Neural progenitor cell (in vitro differentiated cells): Measurements from ENCODE around the gene MYCN. TPM values are rescaled to one million over a fixed set of nuclear protein-coding genes. Genes with fewer than 3 reads are reported as not detected.

Experiments used
- DNase-seq: peaks from one replicate; pipeline ENCODE4 v3.0.0-alpha.2; 2016; ENCODE audit warnings: low spot score
- H2AFZ ChIP-seq: fragments of 200-600 bp; sonication (generic); replicated peaks from 2 replicates; pipeline ENCODE4 v1.6.1; 2016; ENCODE audit warnings: antibody characterized with exemption
- H3F3A ChIP-seq: fragments of 200-600 bp; sonication (generic); 2 replicates; pipeline ENCODE4 v1.6.1; 2016; ENCODE audit warnings: antibody characterized with exemption, low read depth
- H3K27ac ChIP-seq: fragments of 200-600 bp; sonication (generic); 2 replicates; pipeline ENCODE4 v1.5.1; 2016; ENCODE audit warnings: mild to moderate bottlenecking
- H3K27me3 ChIP-seq: fragments of 200-600 bp; sonication (generic); 2 replicates; pipeline ENCODE4 v1.6.1; 2016; ENCODE audit warnings: mild to moderate bottlenecking, moderate library complexity
- H3K36me3 ChIP-seq: fragments of 200-600 bp; sonication (generic); 2 replicates; pipeline ENCODE4 v1.5.1; 2016
- H3K4me1 ChIP-seq: fragments of 200-600 bp; sonication (generic); 2 replicates; pipeline ENCODE4 v1.6.1; 2016; ENCODE audit warnings: mixed run types
- H3K4me2 ChIP-seq: fragments of 200-600 bp; sonication (generic); 2 replicates; pipeline ENCODE4 v1.6.1; 2016
- H3K4me3 ChIP-seq: fragments of 200-600 bp; sonication (generic); 2 replicates; pipeline ENCODE4 v1.5.1; 2016
- H3K79me2 ChIP-seq: fragments of 200-600 bp; sonication (generic); 2 replicates; pipeline ENCODE4 v1.6.1; 2016; ENCODE audit warnings: low read depth
- H3K9ac ChIP-seq: fragments of 200-600 bp; sonication (generic); 2 replicates; pipeline ENCODE4 v1.6.1; 2016
- H3K9me3 ChIP-seq: fragments of 200-600 bp; sonication (generic); 2 replicates; pipeline ENCODE4 v1.5.1; 2016; ENCODE audit warnings: low read depth
- H4K20me1 ChIP-seq: fragments of 200-600 bp; sonication (generic); 2 replicates; pipeline ENCODE4 v1.6.1; 2016; ENCODE audit warnings: low read depth
- H3K27ac Mint-ChIP-seq: 3 replicates; pipeline ENCODE4 v1.8.0; 2021; ENCODE audit warnings: mixed read lengths
- H3K27me3 Mint-ChIP-seq: 2 replicates; pipeline ENCODE4 v1.8.0; 2022; ENCODE audit warnings: low read depth, mild to moderate bottlenecking, inconsistent platforms, moderate library complexity, mixed read lengths; ENCODE audit not compliant: insufficient read depth
- H3K36me3 Mint-ChIP-seq: 3 replicates; pipeline ENCODE4 v1.8.0; 2021; ENCODE audit warnings: mixed read lengths
- H3K4me1 Mint-ChIP-seq: 3 replicates; pipeline ENCODE4 v1.8.0; 2021; ENCODE audit warnings: mixed read lengths
- H3K4me3 Mint-ChIP-seq: 3 replicates; pipeline ENCODE4 v1.8.0; 2021; ENCODE audit warnings: mild to moderate bottlenecking, moderate library complexity, mixed read lengths
- H3K9me3 Mint-ChIP-seq: 3 replicates; pipeline ENCODE4 v1.8.0; 2020; ENCODE audit warnings: mixed read lengths
- EZH2 ChIP-seq: fragments of 200-600 bp; sonication (generic); IDR thresholded peaks from 2 replicates; pipeline ENCODE4 v1.6.1; 2017; ENCODE audit warnings: antibody characterized with exemption, mild to moderate bottlenecking, moderate library complexity
- EZH2phosphoT487 ChIP-seq: fragments of 200-600 bp; sonication (generic); IDR thresholded peaks from 2 replicates; pipeline ENCODE4 v1.6.1; 2017; ENCODE audit warnings: antibody characterized with exemption
- total RNA-seq: library from RNA; depleted of rRNA; stranded (reverse); fragments of >200 nt; gene quantifications from 2 replicates; pipeline ENCODE4 v1.2.3, GENCODE V29; 2015; ENCODE audit warnings: low replicate concordance
- TF ChIP-seq, protein P1 (sequence below): fragments of 200-600 bp; sonication (generic); IDR thresholded peaks from 2 replicates; pipeline ENCODE4 v1.5.1; 2017; ENCODE audit warnings: antibody characterized with exemption, mild to moderate bottlenecking

Gene MYCN
- total RNA-seq, 1 donor from 2014 or later: 24.7 TPM

GRCh38 chr2:15940661-15941480 lies 521 bp downstream of the MYCN start:
- Histone ChIP-seq H3K79me2 (peaks cover 56% of the 10 kb centered on the region), H3F3A (peaks cover 35% of the 10 kb centered on the region), H3K9me3 (no peaks in the 10 kb centered on the region), H3K4me1 (peaks cover 23% of the 10 kb centered on the region), H3K4me3 (peak overlapping the region; percentile 78), H2AFZ (peak overlapping the region; percentile 35), H3K9ac (peak overlapping the region; percentile 28), H3K27ac (peak overlapping the region; percentile 51), H3K27me3 (no peaks in the 10 kb centered on the region), H3K36me3 (no peaks in the 10 kb centered on the region), H4K20me1 (peaks cover 30% of the 10 kb centered on the region), H3K4me2 (peak overlapping the region; percentile 90)
- peaks cover 24% of the 10 kb centered on the region for H3K36me3 Mint-ChIP-seq
- H3K27me3 Mint-ChIP-seq: peaks cover 8% of the 10 kb centered on the region
- peaks cover 4% of the 10 kb centered on the region for H3K9me3 Mint-ChIP-seq
- TF ChIP-seq EZH2phosphoT487: no peak
- no peak for TF ChIP-seq EZH2
- TF ChIP-seq, protein P1, sequence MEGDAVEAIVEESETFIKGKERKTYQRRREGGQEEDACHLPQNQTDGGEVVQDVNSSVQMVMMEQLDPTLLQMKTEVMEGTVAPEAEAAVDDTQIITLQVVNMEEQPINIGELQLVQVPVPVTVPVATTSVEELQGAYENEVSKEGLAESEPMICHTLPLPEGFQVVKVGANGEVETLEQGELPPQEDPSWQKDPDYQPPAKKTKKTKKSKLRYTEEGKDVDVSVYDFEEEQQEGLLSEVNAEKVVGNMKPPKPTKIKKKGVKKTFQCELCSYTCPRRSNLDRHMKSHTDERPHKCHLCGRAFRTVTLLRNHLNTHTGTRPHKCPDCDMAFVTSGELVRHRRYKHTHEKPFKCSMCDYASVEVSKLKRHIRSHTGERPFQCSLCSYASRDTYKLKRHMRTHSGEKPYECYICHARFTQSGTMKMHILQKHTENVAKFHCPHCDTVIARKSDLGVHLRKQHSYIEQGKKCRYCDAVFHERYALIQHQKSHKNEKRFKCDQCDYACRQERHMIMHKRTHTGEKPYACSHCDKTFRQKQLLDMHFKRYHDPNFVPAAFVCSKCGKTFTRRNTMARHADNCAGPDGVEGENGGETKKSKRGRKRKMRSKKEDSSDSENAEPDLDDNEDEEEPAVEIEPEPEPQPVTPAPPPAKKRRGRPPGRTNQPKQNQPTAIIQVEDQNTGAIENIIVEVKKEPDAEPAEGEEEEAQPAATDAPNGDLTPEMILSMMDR: no peak
- H3K4me3 Mint-ChIP-seq: peak overlapping the region; percentile 98
- DNase-seq: peak; percentile 76
- peaks cover 41% of the 10 kb centered on the region for H3K4me1 Mint-ChIP-seq
- peak overlapping the region; percentile 76 for H3K27ac Mint-ChIP-seq

DNA sequence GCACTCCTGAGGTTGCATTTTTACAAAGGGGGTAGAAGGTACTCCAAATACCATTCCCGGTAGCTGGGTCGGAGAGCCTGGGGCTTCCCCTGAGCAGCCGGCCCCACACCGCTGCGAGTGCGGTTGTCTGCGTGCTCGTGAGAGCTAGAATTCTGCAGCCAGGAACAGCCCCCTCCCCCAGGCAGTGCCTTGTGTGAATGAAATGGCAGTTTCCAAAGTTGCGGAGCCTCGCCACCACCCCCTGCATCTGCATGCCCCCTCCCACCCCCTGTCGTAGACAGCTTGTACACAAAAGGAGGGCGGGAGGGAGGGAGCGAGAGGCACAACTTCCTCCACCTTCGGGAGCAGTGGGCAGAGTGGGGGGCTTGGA lies 1.1 kb downstream of the MYCN start:
- peak overlapping the region; percentile 90 for H3K4me2 ChIP-seq
- no peaks in the 10 kb centered on the region for H3K27me3 ChIP-seq
- no peak overlapping the region for H3K9ac ChIP-seq
- H3K4me3 ChIP-seq: peak overlapping the region; percentile 78
- H3K36me3 ChIP-seq: peaks cover 2% of the 10 kb centered on the region
- H3K9me3 ChIP-seq: no peaks in the 10 kb centered on the region
- no peak overlapping the region for H2AFZ ChIP-seq
- peaks cover 4% of the 10 kb centered on the region for H3K9me3 Mint-ChIP-seq
- H3F3A ChIP-seq: peaks cover 37% of the 10 kb centered on the region
- H3K79me2 ChIP-seq: peaks cover 62% of the 10 kb centered on the region
- peaks cover 23% of the 10 kb centered on the region for H3K4me1 ChIP-seq
- TF ChIP-seq EZH2: no peak
- no peak for TF ChIP-seq EZH2phosphoT487
- TF ChIP-seq, protein P1: no peak
- peak overlapping the region; percentile 98 for H3K4me3 Mint-ChIP-seq
- peaks cover 8% of the 10 kb centered on the region for H3K27me3 Mint-ChIP-seq
- H4K20me1 ChIP-seq: peaks cover 36% of the 10 kb centered on the region
- H3K4me1 Mint-ChIP-seq: peaks cover 41% of the 10 kb centered on the region
- peaks cover 29% of the 10 kb centered on the region for H3K36me3 Mint-ChIP-seq
- peak overlapping the region; percentile 51 for H3K27ac ChIP-seq
- H3K27ac Mint-ChIP-seq: peak overlapping the region; percentile 76
- DNase-seq: peak; percentile 83

- no peak overlapping the region for H2AFZ ChIP-seq
- H4K20me1 ChIP-seq: peaks cover 43% of the 10 kb centered on the region
- TF ChIP-seq EZH2phosphoT487: no peak
- TF ChIP-seq, protein P1: no peak
- no peak for TF ChIP-seq EZH2
- H3K9ac ChIP-seq: peak overlapping the region; percentile 23
- H3K4me3 ChIP-seq: peak overlapping the region; percentile 78
- Mint-ChIP-seq H3K4me1 (peaks cover 41% of the 10 kb centered on the region), H3K27ac (no peak overlapping the region), H3K9me3 (peaks cover 4% of the 10 kb centered on the region), H3K27me3 (peaks cover 6% of the 10 kb centered on the region), H3K36me3 (peaks cover 34% of the 10 kb centered on the region), H3K4me3 (peak overlapping the region; percentile 98)
- H3K4me2 ChIP-seq: peak overlapping the region; percentile 90
- peaks cover 7% of the 10 kb centered on the region for H3K36me3 ChIP-seq
- no peaks in the 10 kb centered on the region for H3K27me3 ChIP-seq
- H3K79me2 ChIP-seq: peaks cover 68% of the 10 kb centered on the region
- no peaks in the 10 kb centered on the region for H3K9me3 ChIP-seq
- peak; percentile 64 for DNase-seq
- peaks cover 43% of the 10 kb centered on the region for H3F3A ChIP-seq
- peaks cover 23% of the 10 kb centered on the region for H3K4me1 ChIP-seq
- no peak overlapping the region for H3K27ac ChIP-seq
Measured at GRCh38 chr2:15941871-15942710, 1.7 kb downstream of the MYCN start.
